ENCODE data around the gene ZNF138.
"Not testable (repeated sequence)": the region's sequence is repeated elsewhere in the genome, so short reads cannot be mapped to it uniquely, and the experiment has no call there.

Gene ZNF138

DNA sequence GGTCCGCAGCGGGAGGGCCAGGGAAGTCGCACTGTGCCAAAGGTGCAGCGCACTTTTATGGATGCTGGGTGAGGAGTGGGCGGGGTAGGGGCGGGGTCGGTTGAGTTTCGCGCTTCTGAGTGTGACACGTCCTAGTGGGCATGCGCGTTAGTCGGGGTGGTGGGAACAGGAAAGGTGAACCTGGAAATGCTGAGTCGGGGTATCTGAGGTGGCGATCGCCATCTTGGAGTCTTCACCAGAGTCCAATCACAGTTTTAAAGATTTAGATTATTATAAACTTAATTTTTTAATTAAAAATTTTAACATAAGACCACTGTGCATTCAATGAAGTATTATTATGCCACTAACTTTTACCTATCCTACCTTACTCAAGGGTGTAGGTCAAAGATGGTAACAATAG, 45.7 kb downstream of the ZNF138 start:
- no peak for DNase-seq

DNA sequence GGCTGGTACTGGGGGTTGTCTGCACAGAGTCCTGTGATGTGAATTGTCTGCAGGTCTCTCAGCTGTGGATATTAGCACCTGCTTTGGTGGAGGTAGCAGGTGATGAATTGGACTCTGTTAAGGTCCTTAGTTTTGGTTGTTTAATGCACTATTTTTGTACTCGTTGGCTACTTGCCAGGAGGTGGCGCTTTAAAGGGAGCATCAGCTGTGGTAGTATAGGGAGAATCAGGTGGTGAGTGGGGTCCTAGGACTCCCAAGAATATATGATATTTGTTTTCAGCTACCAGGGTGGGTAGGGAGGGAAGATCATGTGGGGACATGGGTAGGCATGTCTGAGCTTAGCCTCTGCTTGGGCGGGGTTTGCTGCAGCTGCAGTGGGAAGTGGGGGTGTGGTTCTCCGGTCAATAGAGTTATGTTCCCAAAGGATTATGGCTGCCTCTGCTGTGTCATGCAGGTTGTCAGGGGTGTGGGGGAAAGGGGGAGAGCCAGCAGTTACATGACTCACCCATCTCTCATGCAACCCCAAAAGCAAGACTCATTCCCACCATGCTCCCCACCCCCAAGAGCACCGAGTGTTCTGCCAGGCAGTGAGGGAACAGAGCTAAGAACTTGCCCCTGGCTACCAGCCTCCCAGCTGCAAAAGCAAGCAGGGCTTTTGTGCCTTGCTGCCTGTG, 55.2 kb downstream of the ZNF138 start:
- no peak for DNase-seq

DNA sequence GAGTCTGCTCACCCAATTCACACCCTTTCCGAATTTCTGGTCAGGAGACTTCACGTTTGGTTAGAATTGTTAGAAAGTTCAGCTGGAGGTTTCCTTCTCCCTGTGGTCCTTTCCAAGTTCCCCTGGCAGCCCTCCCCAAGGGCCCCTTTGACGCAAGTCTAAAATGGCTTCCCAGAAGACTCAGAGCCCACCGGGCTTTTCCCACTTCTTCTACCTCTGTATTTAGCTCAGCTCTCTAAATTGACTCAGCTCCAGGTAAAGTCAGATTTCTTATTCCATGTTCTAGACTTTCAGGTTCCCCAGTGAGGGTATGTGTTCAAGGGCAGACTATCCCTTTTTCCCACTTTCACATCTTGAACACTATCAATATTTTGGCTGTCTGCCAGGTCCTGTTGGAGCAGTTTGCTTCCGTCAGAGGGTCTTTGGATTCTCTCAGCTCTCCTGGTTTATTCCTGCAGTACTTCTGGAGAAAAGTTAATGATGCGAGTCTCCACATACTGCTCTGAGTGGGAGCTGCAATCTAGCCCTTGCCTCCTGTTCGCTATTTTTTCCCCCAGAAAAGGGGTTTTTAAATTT, 55.8 kb downstream of the ZNF138 start:
- DNase-seq, result no peak

DNA sequence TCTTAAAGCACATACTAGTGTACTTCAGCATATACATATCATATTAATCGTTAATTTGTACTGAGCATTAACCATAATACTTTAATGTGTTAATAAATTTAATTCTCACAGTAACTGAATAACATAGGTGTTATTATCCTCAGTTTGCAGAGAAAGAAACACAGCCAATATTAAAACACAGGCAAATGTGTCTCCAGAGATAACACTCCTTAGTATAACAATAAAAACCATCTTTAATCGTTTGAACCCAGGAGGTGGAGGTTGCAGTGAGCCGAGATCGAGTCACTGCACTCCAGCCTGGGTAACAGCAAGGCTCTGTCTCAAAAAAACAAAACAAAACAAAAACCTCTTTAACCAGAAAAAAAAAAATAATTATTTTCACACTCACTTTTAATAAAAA, 59.5 kb downstream of the ZNF138 start:
- DNase-seq, result no peak

DNA sequence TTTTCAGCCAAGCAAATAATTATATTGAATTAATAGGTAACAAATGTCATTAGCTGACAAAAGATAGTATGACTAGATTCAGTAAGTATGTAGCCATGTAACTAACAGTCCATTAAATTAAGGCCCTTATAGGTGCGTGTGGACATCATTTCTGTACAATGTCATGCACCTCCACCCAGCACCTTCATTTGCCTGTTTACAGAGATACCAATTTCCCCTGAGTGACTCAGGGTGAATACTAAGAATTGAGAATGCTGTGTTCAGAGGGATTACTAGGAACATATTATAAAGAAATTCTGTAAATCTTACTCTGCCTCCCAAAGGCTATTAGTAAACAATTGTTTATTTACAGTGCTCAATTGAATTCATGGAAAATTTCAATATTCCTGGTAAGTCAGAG, 60.7 kb downstream of the ZNF138 start:
- no peak for DNase-seq

DNA sequence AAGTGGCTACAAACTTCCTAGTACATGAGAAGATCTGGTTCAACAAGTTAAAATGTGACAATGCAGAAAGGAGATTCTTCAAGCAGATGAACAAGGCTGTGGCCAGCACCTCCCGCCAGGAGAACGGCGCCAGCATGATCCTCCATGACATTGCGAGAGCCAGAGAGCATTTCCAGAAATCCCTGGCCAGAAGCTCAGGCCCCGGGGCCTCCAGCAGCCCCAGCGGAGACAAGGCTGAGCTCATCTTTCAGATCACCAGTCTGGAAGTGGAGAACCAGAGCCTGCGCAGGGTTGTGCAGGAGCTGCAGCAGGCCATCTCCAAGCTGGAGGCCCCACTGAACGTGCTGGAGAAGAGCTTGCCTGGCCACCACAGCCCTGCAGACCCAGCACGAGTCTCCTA, 68.8 kb downstream of the ZNF138 start:
- no peak for DNase-seq

DNA sequence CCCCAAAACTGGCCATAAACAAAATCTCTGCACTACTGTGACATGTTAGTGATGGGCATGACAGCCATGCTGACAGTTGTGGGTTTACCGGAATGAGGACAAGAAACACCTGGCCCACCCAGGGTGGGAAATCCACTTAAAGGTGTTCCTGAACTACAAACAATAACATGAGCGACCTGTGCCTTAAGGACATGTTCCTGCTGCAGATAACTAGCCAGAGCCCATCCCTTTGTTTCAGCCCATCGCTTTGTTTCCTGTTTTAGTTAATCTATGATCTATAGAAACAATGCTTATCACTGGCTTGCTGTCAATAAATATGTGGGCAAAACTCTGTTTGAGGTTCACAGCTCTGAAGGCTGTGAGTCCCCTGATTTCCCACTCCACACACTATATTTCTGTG, 69.3 kb downstream of the ZNF138 start:
- not testable (repeated sequence) for DNase-seq

DNA sequence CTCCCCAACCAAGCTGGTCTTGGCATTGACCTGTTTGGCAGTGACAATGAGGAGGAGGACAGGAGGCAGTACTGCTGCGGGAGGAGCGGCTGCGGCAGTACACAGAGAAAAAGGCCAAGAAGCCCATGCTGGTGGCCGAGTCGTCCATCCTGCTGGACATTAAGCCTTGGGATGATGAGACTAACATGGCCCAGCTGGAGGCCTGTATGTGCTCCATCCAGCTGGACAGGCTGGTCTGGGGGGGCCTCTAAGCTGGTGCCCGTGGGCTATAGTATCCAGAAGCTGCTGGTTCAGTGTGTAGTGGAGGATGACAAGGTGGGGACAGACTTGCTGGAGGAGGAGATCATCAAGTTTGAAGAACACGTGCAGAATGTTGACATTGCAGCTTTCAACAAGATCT, 69.7 kb downstream of the ZNF138 start:
- DNase-seq, result no peak

DNA sequence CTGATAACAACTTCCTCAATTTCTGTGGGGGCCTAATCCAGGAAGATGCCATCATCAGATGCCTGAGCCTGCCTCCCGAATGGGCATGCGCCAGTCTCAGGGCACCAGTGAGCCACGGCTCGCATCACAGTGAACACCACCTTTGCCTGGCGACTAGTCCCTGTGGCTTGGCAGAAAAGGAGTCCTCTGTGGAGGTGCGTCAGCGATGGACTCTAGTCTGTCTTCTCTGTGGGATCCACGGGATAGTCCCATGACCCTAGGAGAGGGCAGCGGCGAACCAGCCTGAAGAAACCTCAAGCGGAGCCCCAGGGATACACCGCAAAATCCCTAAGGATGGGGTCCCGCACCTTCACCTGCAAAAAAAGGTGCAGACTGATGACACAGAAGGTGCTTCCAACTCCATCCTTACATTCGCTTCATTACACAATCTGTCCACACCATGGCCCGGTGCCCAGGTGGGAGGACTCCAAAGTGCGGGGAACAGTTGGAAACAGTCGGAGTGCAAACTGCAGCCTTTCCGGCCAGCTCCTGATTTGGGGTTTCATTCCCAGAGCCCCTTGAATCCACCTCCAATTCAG, 73.7 kb downstream of the ZNF138 start:
- DNase-seq, result no peak

DNA sequence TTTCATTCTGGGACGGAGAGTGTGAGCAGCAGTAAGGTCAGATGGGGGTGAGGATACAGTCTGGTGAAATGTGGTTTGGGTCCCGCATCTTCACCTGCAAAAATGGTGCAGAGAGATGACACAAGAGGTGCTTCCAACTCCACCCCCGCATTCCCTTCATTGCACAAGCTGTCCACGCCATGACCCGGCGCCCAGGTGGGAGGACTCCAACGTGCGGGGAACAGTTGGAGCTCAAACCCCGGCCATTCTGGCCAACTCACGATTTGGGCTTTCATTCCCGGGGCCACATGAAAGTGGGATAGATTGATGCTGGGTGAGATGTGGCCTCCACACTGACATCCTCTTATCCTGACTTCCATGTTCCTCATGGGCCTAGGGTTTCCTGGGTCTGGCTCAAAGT, 74.3 kb downstream of the ZNF138 start:
- DNase-seq, result no peak

DNA sequence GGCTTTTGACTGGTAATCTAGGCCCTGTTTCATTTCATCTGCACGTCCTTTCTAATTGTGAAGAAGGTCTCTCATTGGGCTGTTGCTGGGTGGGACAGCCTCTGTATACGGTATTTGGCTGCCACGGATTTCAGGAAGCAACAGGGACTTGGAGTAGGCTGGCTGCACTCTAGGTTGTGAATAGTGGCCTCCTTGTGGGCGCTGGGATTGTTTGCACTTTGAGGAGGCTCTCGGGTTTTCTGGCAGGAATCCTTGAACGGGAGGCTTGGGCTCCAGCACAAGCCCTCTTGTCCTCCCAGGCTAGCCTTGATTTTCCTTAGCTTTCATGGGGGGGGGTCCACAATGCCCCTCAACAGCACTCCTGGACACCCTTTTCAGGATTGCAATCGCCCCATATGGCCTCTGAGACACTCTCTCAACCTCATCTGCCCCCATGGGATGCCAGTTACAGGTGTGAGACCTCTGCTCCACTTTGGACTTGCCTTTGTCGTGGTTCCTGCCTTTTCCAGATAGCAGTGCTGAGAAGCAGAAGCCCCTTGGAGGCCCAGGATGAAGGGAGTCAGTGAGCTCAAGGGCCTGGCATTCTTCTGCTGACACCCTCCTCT, 75.0 kb downstream of the ZNF138 start:
- DNase-seq, result no peak

DNA sequence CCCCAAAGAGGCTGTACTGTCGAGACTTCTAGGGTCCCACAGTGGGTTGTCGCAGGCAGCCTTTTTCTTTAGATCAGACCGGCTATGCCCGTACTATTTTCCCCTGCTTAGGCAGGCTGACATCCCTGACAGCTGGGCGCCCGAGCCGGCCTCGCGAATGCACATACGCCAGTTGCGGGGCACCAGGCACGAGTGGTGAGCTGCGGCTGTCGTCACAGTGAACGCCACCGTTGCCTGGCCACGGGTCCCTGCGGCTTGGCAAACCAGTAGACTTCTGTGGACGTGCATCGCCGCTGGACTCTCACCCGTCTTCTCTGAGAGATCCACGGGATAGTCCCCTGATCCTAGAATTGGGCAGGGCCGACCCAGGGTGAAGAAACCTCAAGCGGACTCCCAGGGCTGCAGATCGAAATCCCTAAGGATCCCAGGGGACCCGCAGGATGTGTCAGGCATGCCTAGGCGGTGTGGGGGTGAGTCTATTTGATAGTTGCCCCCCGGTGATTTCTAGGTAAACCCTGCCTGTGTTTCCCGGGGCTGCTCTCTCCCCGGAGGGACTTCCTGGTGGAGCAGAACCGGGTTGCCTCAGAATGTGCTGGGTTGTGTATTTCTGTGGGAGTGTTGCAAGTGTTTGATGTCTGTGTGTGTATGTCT, 75.8 kb downstream of the ZNF138 start:
- DNase-seq, result no peak

DNA sequence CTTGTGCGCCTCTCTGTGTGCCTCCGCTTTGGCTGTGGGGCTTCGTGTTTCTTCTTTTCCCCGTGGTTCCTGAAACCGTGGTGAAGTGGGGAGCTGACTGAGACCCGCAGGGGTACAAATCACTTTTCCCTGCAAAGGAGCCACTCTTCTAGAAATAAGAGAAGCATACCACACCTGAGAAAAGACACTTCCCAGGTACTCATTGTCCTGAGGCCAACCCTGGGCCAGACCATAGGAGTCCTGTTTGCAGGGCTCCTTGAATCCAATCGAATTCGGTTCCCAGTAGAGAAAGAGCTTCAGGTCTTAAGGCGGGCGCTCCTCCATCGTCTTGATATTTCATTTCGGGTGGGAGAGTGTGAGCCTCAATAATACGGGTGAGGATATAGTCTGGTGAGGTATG, 76.4 kb downstream of the ZNF138 start:
- no peak for DNase-seq

DNA sequence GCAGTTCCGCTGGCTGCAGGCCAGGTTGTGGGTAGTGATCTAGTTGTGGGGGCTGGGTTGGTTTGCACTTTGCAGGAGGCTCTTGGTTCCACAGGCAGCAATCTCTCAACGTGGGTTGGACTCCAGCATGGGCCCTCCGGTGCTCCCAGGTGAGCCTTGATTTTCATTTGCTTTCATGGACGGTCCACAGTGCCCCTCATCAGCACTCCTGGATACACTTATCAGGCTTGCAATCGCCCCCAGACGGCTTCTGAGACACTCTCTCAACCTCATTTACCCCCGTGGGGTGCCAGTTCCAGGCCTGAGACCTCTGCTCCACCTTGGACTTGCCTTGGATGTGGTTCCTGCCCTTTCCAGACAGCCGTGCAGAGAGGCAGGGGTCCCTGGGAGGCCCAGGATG, 77.5 kb downstream of the ZNF138 start:
- no peak for DNase-seq

DNA sequence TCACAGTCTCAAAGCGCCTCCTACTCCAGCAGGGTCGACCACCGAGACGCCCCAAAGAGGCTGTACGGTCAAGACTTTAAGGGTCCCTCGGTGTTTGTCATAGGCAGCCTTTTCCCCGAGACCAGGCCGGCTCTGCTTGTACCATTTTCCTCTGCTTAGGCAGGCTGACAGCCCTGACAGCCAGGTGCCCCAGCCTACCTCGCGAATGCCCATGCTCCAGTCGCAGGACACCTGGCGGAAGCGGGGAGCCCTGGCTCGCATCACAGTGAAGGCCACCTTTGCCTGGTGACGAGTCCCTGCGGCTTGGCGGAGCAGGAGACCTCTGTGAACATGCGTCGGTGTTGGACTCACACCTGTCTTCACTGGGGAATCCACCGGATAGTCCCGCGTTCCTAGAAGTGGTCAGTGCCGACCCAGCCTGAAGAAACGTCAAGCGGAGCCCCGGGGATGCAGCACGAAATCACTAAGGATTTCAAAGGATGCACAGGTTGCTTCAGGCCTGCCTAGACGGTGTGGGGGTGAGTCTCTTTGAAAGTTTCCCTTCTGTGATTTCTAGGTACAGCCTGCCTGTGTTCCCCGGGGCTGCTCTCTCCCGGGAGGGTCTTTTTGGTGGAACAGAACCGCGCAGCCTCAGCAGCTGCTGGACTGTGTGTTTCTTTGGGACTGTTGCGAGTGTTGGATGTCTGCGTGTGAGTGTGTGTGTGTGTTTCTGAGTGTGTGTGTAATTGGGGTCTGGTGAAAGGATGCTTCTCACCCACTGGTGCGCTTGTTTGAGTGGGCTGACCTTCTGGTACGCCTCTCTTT, 78.3 kb downstream of the ZNF138 start:
- DNase-seq, result no peak

DNA sequence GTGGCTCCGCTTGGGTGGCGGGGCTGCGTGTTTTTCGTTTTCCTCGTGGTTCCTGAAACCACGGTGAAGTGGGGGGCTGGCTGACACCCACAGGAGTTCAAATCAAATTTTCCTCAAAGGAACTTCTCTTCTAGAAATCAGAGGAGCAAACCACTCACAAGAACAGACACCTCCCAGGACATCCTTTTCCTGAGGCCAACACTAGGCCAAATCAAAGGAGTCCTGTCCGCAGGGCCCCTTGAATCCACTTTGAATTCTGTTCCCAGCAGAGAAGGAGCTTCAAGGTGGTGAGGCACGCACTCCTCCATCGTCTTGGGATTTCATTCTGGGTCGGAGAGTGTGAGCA, 78.9 kb downstream of the ZNF138 start:
- DNase-seq, result no peak

DNA sequence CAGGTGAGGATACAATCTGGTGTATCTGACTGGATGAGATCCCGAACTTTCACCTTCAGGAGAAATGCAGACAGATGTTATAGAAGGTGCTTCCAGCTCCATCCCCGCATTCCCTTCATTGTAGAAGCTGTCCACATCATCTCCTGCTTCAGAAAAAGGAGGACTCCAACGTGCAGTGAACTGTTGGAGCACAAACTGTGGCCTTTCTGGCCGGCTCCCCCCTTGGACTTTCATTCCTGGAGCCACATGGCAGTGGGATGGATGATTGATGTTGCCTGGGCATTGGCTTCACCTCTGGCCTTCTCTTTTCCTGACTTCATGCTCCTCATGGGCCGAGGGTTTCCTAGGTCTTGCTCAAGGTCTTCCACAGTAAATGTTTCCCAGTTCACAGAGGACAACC, 79.3 kb downstream of the ZNF138 start:
- DNase-seq, result no peak

DNA sequence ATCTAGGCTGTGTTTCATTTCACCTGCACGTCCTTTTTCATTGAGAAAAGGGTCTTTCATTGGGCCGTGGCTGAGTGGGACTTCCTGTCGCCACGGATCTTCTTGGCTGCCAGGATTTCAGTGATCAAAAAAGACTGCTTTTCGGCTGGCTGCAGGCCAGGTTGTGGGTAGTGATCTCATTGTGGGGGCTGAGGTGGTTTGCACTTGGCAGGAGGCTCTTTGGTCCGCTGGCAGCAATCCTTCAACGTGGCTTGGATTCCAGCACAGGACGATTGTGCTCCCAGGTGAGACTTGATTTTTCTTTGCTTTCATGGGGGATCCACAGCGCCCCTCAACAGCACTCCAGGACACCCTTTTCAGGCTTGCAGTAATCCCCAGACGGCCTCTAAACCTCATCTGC, 79.9 kb downstream of the ZNF138 start:
- no peak for DNase-seq

DNA sequence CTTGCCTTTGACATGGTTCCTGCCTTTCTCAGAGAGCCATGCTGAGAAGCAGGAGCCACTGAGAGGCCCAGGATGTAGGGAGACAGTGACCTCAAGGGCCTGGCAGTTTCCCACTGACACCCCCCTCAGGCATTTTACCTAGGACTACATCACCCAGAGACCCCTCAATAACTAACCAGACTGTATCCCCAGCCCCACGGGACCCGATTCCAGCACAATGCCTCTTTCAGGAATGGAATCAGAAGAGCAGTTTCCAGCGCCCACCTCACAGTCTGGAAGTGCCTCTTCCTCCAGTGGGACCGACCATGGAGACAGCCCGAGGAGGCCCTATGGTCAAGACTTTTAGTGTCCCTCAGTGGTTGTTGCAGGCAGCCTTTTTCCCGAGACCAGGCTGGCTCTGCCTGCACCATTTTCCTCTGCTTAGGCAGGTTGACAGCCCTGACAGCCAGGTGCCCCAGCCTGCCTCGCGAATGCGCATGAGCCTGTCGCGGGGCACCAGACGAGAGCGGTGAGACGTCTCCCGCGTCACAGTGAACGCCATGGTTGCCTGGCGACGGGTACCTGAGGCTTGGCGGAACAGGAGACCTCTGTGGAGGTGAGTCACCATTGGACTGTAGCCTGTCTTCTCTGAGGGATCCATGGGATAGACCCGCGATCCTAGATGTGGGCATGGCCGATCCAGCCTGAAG, 80.5 kb downstream of the ZNF138 start:
- no peak for DNase-seq

DNA sequence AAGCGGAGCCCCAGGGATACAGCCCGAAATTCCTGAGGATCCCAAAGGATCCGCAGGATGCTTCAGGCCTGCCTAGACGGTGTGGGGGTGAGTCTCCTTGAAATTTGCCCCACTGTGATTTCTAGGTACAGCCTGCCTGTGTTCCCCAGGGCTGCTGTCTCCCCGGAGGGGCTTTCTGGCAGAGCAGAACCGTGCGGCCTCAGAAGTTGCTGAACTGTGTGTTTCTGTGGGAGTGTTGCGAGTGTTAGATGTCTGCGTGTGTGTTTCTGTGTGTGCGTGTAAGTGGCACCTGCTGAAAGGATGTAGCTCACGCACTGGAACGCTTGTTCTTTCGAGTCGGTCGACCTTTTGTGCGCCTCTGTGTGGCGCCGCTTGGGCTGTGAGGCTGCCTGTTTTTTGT, 81.0 kb downstream of the ZNF138 start:
- no peak for DNase-seq

DNA sequence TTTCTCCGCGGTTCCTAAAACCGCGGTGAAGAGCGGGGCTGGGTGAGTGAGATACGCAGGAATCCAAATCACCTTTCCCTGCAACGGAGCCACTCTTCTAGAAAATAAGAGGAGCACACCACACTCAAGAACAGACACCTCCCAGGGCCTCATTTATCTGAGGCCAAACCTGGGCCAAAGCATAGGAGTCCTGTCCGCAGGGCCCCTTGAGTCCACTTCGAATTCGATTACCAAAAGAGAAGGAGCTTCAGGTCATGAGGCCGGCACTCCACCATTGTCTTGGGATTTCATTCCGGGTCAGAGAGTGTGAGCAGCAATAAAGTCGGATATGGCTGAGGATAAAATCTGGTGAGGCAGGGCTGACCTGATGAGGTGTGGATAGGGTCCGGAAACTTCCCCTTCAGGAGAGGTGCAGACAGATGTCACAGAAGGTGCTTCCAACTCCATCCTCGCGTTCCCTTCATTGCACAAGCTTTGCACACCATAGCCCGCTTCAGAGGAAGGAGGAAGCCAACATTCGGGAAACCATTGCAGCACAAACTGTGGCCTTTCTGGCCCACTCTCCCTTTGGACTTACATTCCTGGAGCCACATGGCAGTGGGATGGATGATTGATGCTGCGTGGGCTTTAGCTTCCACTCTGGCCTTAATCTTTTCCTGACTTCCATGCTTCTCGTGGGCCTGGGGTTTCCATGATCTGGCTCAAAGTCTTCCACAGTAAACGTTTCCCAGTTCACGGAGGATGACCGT, 81.6 kb downstream of the ZNF138 start:
- DNase-seq, result no peak

Data from activated CD4-positive, alpha-beta T cell treated with anti-CD3 and anti-CD28 coated beads, Interleukin-2, amount 50 U/mL, for 48 hours (primary cell).